GM23248 (cell line): ENCODE measurements around the gene NOX4.
"Not testable (repeated sequence)": the region's sequence is repeated elsewhere in the genome, so short reads cannot be mapped to it uniquely, and the experiment has no call there.

Source experiments
- EZH2 ChIP-seq: fragments of 200-600 bp; sonication (generic); IDR thresholded peaks from 2 replicates; pipeline ENCODE4 v1.6.1; 2018; ENCODE audit warnings: antibody characterized with exemption, mild to moderate bottlenecking; ENCODE audit not compliant: insufficient read depth, poor library complexity, severe bottlenecking
- EZH2phosphoT487 ChIP-seq: fragments of 200-600 bp; sonication (generic); IDR thresholded peaks from 2 replicates; pipeline ENCODE4 v1.6.1; 2018; ENCODE audit warnings: antibody characterized with exemption, moderate library complexity, mild to moderate bottlenecking, low read depth; ENCODE audit not compliant: insufficient read depth

DNA sequence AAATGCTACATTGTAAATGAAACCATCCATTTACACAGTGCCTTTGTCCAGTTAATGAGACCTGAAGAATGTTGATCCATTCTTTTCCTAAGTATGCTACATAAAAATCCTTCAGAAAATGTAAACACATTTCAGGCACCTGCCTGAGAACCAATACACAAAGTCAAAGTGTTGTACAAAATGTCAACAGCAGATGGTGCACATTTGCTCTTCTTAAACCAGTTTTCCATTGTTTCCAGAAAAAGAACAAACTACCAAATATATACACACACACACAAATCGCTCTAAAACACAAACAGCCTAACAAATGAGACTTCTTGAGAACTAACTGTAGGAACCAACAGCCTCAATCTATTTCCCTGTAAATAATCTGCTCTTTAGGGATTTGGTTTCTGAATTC, 157.5 kb downstream of the NOX4 start:
- not testable (repeated sequence) for TF ChIP-seq EZH2, EZH2phosphoT487
